GM23338 (cell line): ENCODE measurements around the gene S100A7A.

Source experiments
- CREB1 ChIP-seq: fragments of 250-450 bp; sonication (Bioruptor Pico); IDR thresholded peaks from 2 replicates; pipeline ENCODE4 v1.5.0; 2020; ENCODE audit warnings: low read depth, mild to moderate bottlenecking, moderate library complexity
- ETS1 ChIP-seq: IDR thresholded peaks from 2 replicates; pipeline ENCODE4 v1.6.1; 2016; ENCODE audit warnings: antibody characterized with exemption
- EZH2 ChIP-seq: fragments of 200-600 bp; sonication (generic); IDR thresholded peaks from one replicate; pipeline ENCODE4 v1.8.0; 2017; ENCODE audit warnings: antibody characterized with exemption, mild to moderate bottlenecking, low read depth; ENCODE audit not compliant: unreplicated experiment
- EZH2phosphoT487 ChIP-seq: fragments of 200-600 bp; sonication (generic); IDR thresholded peaks from one replicate; pipeline ENCODE4 v1.8.1; 2018; ENCODE audit warnings: antibody characterized with exemption; ENCODE audit not compliant: unreplicated experiment
- JUNB ChIP-seq: IDR thresholded peaks from one replicate; pipeline ENCODE4 v1.6.1; 2016; ENCODE audit warnings: antibody characterized with exemption; ENCODE audit not compliant: unreplicated experiment
- NANOG ChIP-seq: IDR thresholded peaks from 2 replicates; pipeline ENCODE4 v1.6.1; 2016; ENCODE audit warnings: antibody characterized with exemption, borderline replicate concordance
- POLR2AphosphoS5 ChIP-seq: IDR thresholded peaks from 2 replicates; pipeline ENCODE4 v1.6.1; 2016; ENCODE audit warnings: antibody characterized with exemption, low read depth
- STAT1 ChIP-seq: IDR thresholded peaks from one replicate; pipeline ENCODE4 v1.6.1; 2016; ENCODE audit warnings: antibody characterized with exemption; ENCODE audit not compliant: unreplicated experiment
- ZNF114 ChIP-seq: fragments of 250-450 bp; sonication (Bioruptor Pico); IDR thresholded peaks from 2 replicates; pipeline ENCODE4 v1.5.0; 2020; ENCODE audit warnings: mild to moderate bottlenecking, moderate library complexity
- ZNF462 ChIP-seq: fragments of 250-450 bp; sonication (Bioruptor Pico); IDR thresholded peaks from 2 replicates; pipeline ENCODE4 v1.5.0; 2020; ENCODE audit warnings: mild to moderate bottlenecking, moderate library complexity
- TF ChIP-seq, protein P1 (sequence below), 2 experiments: fragments of 200-600 bp in 1 of 2; sonication (generic) in 1 of 2; conservative IDR thresholded peaks; 2 replicates each; pipeline versions ENCODE4 v1.5.1 to v1.6.1; 2016 to 2017; ENCODE audit warnings: antibody characterized with exemption in 2 of 2, low read depth in 2 of 2, mild to moderate bottlenecking in 2 of 2, moderate library complexity in 1 of 2
- TF ChIP-seq, protein P2 (sequence below): IDR thresholded peaks from one replicate; pipeline ENCODE4 v1.6.1; 2018; ENCODE audit warnings: antibody characterized with exemption; ENCODE audit not compliant: unreplicated experiment

DNA sequence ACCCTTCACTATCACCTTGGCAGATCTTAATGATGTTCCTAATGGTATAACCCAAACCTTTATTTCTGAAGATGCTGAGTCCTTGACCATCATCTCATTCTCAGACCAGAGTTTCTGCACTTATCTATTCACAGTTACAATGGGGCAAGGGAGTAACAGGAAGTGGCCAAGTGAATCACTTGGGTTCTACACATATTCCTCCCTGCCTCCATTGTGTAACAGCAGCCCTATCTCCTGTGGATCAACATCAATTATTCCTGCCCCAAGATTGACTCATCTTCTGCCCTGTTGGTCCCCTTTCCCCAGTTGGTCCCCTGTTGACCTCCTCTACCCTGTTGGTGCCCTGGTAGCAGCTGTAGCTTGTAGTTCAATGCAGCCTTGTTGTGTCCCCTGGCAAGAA is 54.4 kb downstream of the S100A7A start:
- TF ChIP-seq POLR2AphosphoS5 (no peak), EZH2 (no peak), CREB1 (no peak), ZNF462 (CRISPR knock-in tag) (no peak), EZH2phosphoT487 (no peak), STAT1 (no peak), ZNF114 (no peak), ETS1 (no peak), JUNB (no peak), NANOG (no peak)
- TF ChIP-seq, protein P1, sequence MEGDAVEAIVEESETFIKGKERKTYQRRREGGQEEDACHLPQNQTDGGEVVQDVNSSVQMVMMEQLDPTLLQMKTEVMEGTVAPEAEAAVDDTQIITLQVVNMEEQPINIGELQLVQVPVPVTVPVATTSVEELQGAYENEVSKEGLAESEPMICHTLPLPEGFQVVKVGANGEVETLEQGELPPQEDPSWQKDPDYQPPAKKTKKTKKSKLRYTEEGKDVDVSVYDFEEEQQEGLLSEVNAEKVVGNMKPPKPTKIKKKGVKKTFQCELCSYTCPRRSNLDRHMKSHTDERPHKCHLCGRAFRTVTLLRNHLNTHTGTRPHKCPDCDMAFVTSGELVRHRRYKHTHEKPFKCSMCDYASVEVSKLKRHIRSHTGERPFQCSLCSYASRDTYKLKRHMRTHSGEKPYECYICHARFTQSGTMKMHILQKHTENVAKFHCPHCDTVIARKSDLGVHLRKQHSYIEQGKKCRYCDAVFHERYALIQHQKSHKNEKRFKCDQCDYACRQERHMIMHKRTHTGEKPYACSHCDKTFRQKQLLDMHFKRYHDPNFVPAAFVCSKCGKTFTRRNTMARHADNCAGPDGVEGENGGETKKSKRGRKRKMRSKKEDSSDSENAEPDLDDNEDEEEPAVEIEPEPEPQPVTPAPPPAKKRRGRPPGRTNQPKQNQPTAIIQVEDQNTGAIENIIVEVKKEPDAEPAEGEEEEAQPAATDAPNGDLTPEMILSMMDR (conservative IDR thresholded peaks at IDR 0.05; ENCODE audit: low read depth in 2 of 2) = no peak
- TF ChIP-seq, protein P2, sequence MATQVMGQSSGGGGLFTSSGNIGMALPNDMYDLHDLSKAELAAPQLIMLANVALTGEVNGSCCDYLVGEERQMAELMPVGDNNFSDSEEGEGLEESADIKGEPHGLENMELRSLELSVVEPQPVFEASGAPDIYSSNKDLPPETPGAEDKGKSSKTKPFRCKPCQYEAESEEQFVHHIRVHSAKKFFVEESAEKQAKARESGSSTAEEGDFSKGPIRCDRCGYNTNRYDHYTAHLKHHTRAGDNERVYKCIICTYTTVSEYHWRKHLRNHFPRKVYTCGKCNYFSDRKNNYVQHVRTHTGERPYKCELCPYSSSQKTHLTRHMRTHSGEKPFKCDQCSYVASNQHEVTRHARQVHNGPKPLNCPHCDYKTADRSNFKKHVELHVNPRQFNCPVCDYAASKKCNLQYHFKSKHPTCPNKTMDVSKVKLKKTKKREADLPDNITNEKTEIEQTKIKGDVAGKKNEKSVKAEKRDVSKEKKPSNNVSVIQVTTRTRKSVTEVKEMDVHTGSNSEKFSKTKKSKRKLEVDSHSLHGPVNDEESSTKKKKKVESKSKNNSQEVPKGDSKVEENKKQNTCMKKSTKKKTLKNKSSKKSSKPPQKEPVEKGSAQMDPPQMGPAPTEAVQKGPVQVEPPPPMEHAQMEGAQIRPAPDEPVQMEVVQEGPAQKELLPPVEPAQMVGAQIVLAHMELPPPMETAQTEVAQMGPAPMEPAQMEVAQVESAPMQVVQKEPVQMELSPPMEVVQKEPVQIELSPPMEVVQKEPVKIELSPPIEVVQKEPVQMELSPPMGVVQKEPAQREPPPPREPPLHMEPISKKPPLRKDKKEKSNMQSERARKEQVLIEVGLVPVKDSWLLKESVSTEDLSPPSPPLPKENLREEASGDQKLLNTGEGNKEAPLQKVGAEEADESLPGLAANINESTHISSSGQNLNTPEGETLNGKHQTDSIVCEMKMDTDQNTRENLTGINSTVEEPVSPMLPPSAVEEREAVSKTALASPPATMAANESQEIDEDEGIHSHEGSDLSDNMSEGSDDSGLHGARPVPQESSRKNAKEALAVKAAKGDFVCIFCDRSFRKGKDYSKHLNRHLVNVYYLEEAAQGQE = no peak
